MG63 (cell line): ENCODE results near the gene ZNRF1. TPM values are rescaled to one million over a fixed set of nuclear protein-coding genes. Genes with fewer than 3 reads are reported as not detected.

Experiments used
- total RNA-seq: library from RNA; depleted of rRNA; stranded (reverse); fragments of >200 nt; shearing (Covaris generic); gene quantifications from 2 replicates; pipeline ENCODE4 v1.2.3, GENCODE V29; 2014; ENCODE audit warnings: low replicate concordance; rRNA removed

Gene ZNRF1
- total RNA-seq, 1 experiment from 2014 or later = 8.2 TPM

Other genes starting within 250 kb of the ZNRF1 start
- gene FA2H, start 224.2 kb upstream of the ZNRF1 start, total RNA-seq = not detected in 2 replicates
- gene WDR59, start 13.9 kb upstream of the ZNRF1 start, total RNA-seq = 5.4 and 12.9 TPM in 2 replicates
- gene LDHD, start 117.8 kb downstream of the ZNRF1 start, total RNA-seq = not detected in 2 replicates
- gene ZFP1, start 149.5 kb downstream of the ZNRF1 start, total RNA-seq = 4.0 and 5.2 TPM in 2 replicates
- not detected in 2 replicates for gene CTRB2, start 208.1 kb downstream of the ZNRF1 start, total RNA-seq
- gene CTRB1, start 220.0 kb downstream of the ZNRF1 start, total RNA-seq = not detected in 2 replicates